Neutrophil (primary cell): ENCODE measurements around the gene TRIM41.

ENCODE experiments used
- H3K27ac ChIP-seq: fragments of 200-600 bp; sonication (generic); 2 replicates; pipeline ENCODE4 v1.5.1; 2016; ENCODE audit warnings: mild to moderate bottlenecking, moderate library complexity
- H3K27me3 ChIP-seq: fragments of 200-600 bp; sonication (generic); 2 replicates; pipeline ENCODE4 v1.6.0; 2016; ENCODE audit warnings: mild to moderate bottlenecking
- H3K36me3 ChIP-seq: fragments of 200-600 bp; sonication (generic); 2 replicates; pipeline ENCODE4 v1.5.1; 2017
- H3K4me1 ChIP-seq, 2 experiments: fragments of 200-600 bp in 1 of 2; sonication (generic) in 1 of 2; 1 replicate in 1 of 2; 2 replicates in 1 of 2; pipeline versions ENCODE4 v1.5.1 to v1.6.1; 2013 to 2016; ENCODE audit warnings: low read depth in 1 of 2, low read length in 1 of 2, mild to moderate bottlenecking in 1 of 2, moderate library complexity in 1 of 2; ENCODE audit not compliant: control insufficient read depth in 1 of 2, insufficient read depth in 1 of 2
- H3K4me3 ChIP-seq, 2 experiments: fragments of 200-600 bp in 1 of 2; sonication (generic) in 1 of 2; 1 replicate in 1 of 2; 2 replicates in 1 of 2; pipeline ENCODE4 v1.5.1; 2013 to 2016; ENCODE audit warnings: low read depth in 1 of 2, low read length in 1 of 2, mild to moderate bottlenecking in 1 of 2, moderate library complexity in 1 of 2
- H3K9me3 ChIP-seq: fragments of 200-600 bp; sonication (generic); 2 replicates; pipeline ENCODE4 v1.5.1; 2016
- TF ChIP-seq, protein P1 (sequence below): fragments of 200-600 bp; sonication (generic); IDR thresholded peaks from 2 replicates; pipeline ENCODE4 v1.5.1; 2016; ENCODE audit warnings: antibody characterized with exemption

TRIM41 gene

DNA sequence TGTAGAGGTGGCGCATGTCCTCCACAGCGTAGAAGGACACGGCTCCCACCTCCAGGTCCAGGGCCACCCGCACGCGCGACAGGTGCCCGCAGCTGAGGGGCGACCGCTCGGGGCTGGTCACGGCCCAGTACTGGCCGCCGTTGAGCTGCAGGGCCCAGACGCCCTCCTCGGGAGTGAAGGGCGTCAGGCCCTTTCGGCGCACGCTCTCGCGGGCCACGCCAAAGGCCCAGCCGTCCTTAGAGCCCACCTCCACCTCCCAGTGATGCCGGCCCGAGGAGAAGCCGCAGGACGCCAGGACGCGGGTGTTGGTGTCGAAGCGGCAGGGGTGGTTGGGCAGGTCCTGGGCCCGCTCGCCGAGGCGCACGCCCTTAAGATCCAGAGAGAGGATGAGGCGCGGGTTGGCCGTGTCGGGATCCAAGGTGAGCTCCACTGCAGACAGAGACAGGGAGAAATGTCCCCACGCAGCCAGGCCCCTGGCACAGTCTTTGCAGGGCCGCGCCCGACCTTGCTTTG is 27.8 kb upstream of the TRIM41 start:
- H3K4me1 ChIP-seq: peaks cover 17 to 23% of the 10 kb centered on the region in 2 experiments
- peaks cover 36% of the 10 kb centered on the region for H3K27me3 ChIP-seq
- H3K4me3 ChIP-seq: no peak overlapping the region
- H3K9me3 ChIP-seq: no peaks in the 10 kb centered on the region
- TF ChIP-seq, protein P1, sequence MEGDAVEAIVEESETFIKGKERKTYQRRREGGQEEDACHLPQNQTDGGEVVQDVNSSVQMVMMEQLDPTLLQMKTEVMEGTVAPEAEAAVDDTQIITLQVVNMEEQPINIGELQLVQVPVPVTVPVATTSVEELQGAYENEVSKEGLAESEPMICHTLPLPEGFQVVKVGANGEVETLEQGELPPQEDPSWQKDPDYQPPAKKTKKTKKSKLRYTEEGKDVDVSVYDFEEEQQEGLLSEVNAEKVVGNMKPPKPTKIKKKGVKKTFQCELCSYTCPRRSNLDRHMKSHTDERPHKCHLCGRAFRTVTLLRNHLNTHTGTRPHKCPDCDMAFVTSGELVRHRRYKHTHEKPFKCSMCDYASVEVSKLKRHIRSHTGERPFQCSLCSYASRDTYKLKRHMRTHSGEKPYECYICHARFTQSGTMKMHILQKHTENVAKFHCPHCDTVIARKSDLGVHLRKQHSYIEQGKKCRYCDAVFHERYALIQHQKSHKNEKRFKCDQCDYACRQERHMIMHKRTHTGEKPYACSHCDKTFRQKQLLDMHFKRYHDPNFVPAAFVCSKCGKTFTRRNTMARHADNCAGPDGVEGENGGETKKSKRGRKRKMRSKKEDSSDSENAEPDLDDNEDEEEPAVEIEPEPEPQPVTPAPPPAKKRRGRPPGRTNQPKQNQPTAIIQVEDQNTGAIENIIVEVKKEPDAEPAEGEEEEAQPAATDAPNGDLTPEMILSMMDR: no peak
- no peaks in the 10 kb centered on the region for H3K36me3 ChIP-seq
- H3K27ac ChIP-seq: no peak overlapping the region

DNA sequence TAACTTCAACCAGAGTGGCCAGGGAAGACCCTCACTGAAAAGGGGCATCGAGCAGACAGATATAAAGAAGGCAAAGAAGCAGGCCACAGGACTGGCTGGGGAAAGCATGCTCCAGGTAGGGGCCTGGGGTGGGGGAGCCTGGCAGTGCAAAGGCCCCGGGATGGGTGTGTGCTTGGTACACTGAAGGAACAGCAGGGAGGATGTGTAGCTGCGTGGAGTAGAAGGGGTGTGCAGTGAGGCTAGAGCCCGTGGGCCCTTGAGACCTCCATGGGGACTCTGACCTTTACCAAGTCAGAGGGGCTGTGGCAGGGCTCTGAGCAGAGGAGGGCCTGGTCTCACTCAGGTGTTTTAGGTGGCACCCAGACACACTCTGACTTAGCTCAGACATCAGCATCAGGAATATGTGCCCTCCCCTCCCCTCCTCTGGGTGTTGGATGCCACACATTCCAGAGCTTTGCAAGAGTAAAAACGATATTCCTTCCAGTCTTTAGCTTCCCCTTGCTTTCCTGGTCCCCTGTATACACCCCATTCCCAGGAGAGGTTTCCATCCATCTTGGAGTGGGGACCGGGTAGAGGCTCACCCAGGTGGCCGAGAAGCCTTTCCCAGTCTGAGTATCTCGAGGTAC is 25.6 kb upstream of the TRIM41 start:
- Histone ChIP-seq H3K27me3 (peaks cover 48% of the 10 kb centered on the region), H3K4me1 (peaks cover 1 to 6% of the 10 kb centered on the region in 2 experiments), H3K4me3 (no peak overlapping the region), H3K9me3 (no peaks in the 10 kb centered on the region), H3K27ac (no peak overlapping the region), H3K36me3 (no peaks in the 10 kb centered on the region)
- TF ChIP-seq, protein P1: no peak

DNA sequence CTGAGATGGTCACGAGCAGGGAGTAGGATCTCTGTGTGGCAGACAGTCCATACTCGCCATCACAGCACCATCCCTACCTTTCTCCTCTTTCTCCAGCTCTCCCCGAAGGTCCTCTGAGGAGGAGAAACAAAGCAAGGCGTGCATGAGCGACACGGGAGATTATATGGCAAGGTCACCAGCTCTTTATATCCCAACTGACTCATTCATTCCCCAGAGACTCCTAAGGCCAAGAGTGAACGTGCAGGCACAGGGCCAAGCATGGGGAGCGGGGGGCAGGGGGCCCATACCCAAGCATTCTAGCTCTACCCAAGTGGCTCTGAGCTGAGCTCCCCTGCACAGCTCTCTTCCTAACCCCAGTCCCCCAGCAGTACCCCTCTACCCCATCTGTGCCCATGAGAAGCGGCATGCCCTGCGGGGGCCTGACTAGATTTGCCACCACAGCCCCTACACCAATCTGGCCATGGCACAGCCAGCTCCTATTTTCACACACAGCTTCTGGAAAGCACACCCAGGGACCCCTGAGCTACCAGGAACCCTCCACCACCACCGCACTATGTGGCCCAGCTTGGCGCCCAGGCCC is 24.9 kb upstream of the TRIM41 start:
- TF ChIP-seq, protein P1: no peak
- Histone ChIP-seq H3K4me3 (no peak overlapping the region), H3K27me3 (peaks cover 56% of the 10 kb centered on the region), H3K36me3 (no peaks in the 10 kb centered on the region), H3K27ac (no peak overlapping the region), H3K9me3 (no peaks in the 10 kb centered on the region), H3K4me1 (peaks cover 2% of the 10 kb centered on the region in 2 experiments)

DNA sequence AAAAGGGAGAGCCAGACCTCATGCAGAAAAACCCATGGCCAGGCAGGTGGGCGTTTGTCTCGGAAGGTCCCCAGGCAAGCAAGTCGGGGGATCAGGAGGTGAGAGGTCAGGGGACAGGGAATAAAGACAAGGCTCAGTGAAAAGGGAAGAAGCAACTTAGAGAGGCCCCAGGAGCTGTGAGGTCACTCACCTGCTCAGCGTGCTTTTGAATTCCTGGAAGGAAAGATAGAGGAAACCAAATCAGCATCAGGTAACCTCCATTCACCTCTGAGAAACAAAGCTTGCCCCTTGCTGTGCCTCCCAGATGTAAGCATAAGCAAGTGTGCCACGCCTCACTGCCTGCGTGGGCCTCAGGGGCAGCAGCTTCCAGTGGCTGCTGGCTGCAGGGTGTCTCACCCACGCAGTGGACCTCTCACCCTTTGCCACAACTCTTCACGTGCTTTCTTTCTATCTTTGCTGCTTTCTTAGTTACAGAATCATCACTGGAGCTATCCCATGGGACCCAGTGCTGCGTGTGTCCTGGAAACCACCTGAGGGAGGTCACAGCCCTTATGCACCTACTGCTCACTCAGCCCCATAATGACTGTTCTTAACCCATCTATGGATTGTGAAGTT is 24.1 kb upstream of the TRIM41 start:
- no peak overlapping the region for H3K4me3 ChIP-seq
- H3K27ac ChIP-seq: no peak overlapping the region
- TF ChIP-seq, protein P1: no peak
- H3K27me3 ChIP-seq: peaks cover 64% of the 10 kb centered on the region
- peaks cover 10% of the 10 kb centered on the region in 2 experiments for H3K4me1 ChIP-seq
- no peaks in the 10 kb centered on the region for H3K36me3 ChIP-seq
- no peaks in the 10 kb centered on the region for H3K9me3 ChIP-seq

DNA sequence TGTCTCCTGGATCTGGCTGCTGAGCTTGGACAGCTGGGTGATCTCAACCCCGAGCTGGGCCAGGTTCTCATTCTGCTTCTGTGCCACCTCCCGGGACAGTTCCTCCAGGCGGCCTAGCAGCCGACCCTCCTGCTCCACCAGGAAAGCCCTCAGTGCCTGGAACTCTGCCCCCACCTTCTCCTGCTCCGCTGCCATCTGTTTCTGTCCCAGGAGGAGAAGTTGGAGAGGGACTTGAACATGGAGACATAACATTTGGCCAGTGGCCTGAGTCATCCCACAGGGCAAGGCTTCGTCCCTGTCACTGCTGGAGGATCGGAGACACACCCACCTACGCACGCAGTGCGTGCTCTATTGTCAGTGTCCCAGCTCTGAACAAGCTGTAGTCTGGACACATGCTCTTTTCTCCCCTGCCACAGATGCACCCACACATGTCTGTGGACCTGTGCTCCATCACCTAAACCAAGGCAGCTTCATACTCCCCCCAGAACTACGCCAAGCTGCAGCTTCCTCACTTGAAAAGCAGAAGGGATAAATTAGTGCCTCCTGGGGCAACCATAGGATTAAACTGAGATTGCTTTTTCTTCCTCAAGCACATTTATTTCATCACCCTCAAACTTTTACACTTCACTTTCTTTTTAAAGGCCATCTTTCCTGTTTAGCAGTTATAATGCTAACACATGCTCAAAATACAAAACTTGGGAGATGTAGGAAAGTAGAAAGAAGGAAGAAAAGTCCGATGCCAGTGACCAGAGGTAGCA is 23.0 kb upstream of the TRIM41 start:
- H3K36me3 ChIP-seq: no peaks in the 10 kb centered on the region
- no peaks in the 10 kb centered on the region for H3K9me3 ChIP-seq
- peaks cover 74% of the 10 kb centered on the region for H3K27me3 ChIP-seq
- no peak overlapping the region for H3K27ac ChIP-seq
- peaks cover 20% of the 10 kb centered on the region in 2 experiments for H3K4me1 ChIP-seq
- TF ChIP-seq, protein P1: no peak
- no peak overlapping the region for H3K4me3 ChIP-seq
